Esophagus muscularis mucosa (tissue), 3 donors: ENCODE data around the gene SEZ6L2.

ENCODE experiments used
- CTCF ChIP-seq, 3 experiments: fragments of 200-600 bp in 2 of 3; fragments of 450-650 bp in 1 of 3; sonication (generic) in 2 of 3; IDR thresholded peaks; one replicate each; pipeline ENCODE4 v1.5.1; 2017 to 2019; ENCODE audit warnings: antibody characterized with exemption in 3 of 3, mild to moderate bottlenecking in 2 of 3, moderate library complexity in 1 of 3
- POLR2AphosphoS5 ChIP-seq, 2 donors: sonication (generic); formaldehyde crosslinking; IDR thresholded peaks; one replicate each; pipeline ENCODE4 v1.6.1; 2017; ENCODE audit warnings: antibody characterized with exemption in 2 of 2

- TF ChIP-seq CTCF (IDR thresholded peaks at IDR 0.05) (no peak), POLR2AphosphoS5 (IDR thresholded peaks at IDR 0.05) (no peak)
Measured at GRCh38 chr16:29912087-29912486, 12.7 kb upstream of the SEZ6L2 start.
